ENCODE data around the gene C20orf96.

GRCh38 chr20:294602-295001, 4.1 kb upstream of the C20orf96 start:
- TF ChIP-seq CTCF (IDR thresholded peaks at IDR 0.05; ENCODE audit: low read depth, low read length) (no peak), POLR2A (IDR thresholded peaks at IDR 0.05; ENCODE audit: extremely low read depth, insufficient read length) (no peak)
